IPS DF 6.9 (cell line): ENCODE results near the gene MTNR1B.

Source experiments
- DNase-seq: peaks from one replicate; pipeline ENCODE4 v3.0.0-alpha.2; 2013; ENCODE audit warnings: low read depth, low spot score
- H3K27ac ChIP-seq: one replicate; pipeline ENCODE4 v1.5.1; 2013; ENCODE audit warnings: low read length, control low read depth
- H3K27me3 ChIP-seq: 2 replicates; pipeline ENCODE4 v1.6.1; 2013; ENCODE audit warnings: mild to moderate bottlenecking, low read length; ENCODE audit not compliant: control insufficient read depth, insufficient read depth
- H3K36me3 ChIP-seq: 2 replicates; pipeline ENCODE4 v1.6.1; 2013; ENCODE audit warnings: low read length; ENCODE audit not compliant: control insufficient read depth, insufficient read depth
- H3K4me1 ChIP-seq: 2 replicates; pipeline ENCODE4 v1.6.1; 2013; ENCODE audit warnings: low read length; ENCODE audit not compliant: control insufficient read depth, insufficient read depth
- H3K4me3 ChIP-seq: 2 replicates; pipeline ENCODE4 v1.5.1; 2013; ENCODE audit warnings: mild to moderate bottlenecking, low read length
- H3K9me3 ChIP-seq: 2 replicates; pipeline ENCODE4 v1.6.1; 2013; ENCODE audit warnings: low read length, inconsistent platforms; ENCODE audit not compliant: control insufficient read depth, insufficient read depth
- WGBS: extraction: QIAGEN DNeasy Blood & Tissue Kit; methylation state at CpG from one replicate; pipeline ENCODE4 v1.1.7; 2013; ENCODE audit warnings: mixed read lengths, missing lambda C conversion rate; ENCODE audit not compliant: insufficient read length, insufficient coverage; 5-methylcytosine and 5-hydroxymethylcytosine counted together

The MTNR1B gene

GRCh38 chr11:92969634-92970347 is at the start of gene MTNR1B:
Gene MTNR1B (plus strand): TSS chr11:92969651. CDS start chr11:92969726, 75 bp downstream.
- no peak for DNase-seq

GRCh38 chr11:92920331-92920730 is 49.1 kb upstream of the MTNR1B start:
- WGBS, result no CpG with 5 or more reads among the region's 2 CpGs
- Histone ChIP-seq H3K27me3 (no peaks in the 10 kb centered on the region), H3K36me3 (no peaks in the 10 kb centered on the region), H3K27ac (no peak overlapping the region), H3K9me3 (peaks cover 1% of the 10 kb centered on the region; the same call in 1 of the 2 replicates), H3K4me1 (no peaks in the 10 kb centered on the region), H3K4me3 (no peak overlapping the region)
- no peak for DNase-seq

More at GRCh38 chr11:92969634-92970347, at the start of gene MTNR1B:
- no peaks in the 10 kb centered on the region for H3K9me3 ChIP-seq
- H3K4me1 ChIP-seq, result no peaks in the 10 kb centered on the region
- H3K27me3 ChIP-seq, result peaks cover 17% of the 10 kb centered on the region
- no peaks in the 10 kb centered on the region for H3K36me3 ChIP-seq
- H3K27ac ChIP-seq, result no peak within 1 kb of the TSS
- peak within 1 kb of the TSS; percentile 46; the same call in 1 of the 2 replicates for H3K4me3 ChIP-seq
- WGBS, result no CpG with 5 or more reads among the region's 58 CpGs

- H3K36me3 ChIP-seq, result no peaks in the 10 kb centered on the region
- DNase-seq, result no peak
- no CpG with 5 or more reads among the region's 1 CpG for WGBS
These were observed 46.7 kb upstream of the MTNR1B start for GRCh38 chr11:92922731-92923130.

GRCh38 chr11:92929246-92929645 is 40.2 kb upstream of the MTNR1B start:
- no peak overlapping the region for H3K27ac ChIP-seq
- H3K27me3 ChIP-seq, result no peaks in the 10 kb centered on the region
- no peaks in the 10 kb centered on the region for H3K36me3 ChIP-seq
- H3K9me3 ChIP-seq, result peaks cover 1% of the 10 kb centered on the region
- WGBS, result no CpG with 5 or more reads among the region's 3 CpGs
- no peak overlapping the region for H3K4me3 ChIP-seq
- no peak for DNase-seq
- H3K4me1 ChIP-seq, result no peaks in the 10 kb centered on the region

More at GRCh38 chr11:92922731-92923130, 46.7 kb upstream of the MTNR1B start:
- no peaks in the 10 kb centered on the region for H3K4me1 ChIP-seq
- H3K27ac ChIP-seq, result no peak overlapping the region
- no peaks in the 10 kb centered on the region for H3K27me3 ChIP-seq
- H3K9me3 ChIP-seq, result peaks cover 1% of the 10 kb centered on the region
- no peak overlapping the region for H3K4me3 ChIP-seq

- Histone ChIP-seq H3K4me1 (no peaks in the 10 kb centered on the region), H3K9me3 (peaks cover 1% of the 10 kb centered on the region), H3K27me3 (no peaks in the 10 kb centered on the region), H3K4me3 (no peak overlapping the region), H3K27ac (no peak overlapping the region), H3K36me3 (no peaks in the 10 kb centered on the region)
- DNase-seq, result no peak
- no CpG with 5 or more reads among the region's 11 CpGs for WGBS
These were observed 39.8 kb upstream of the MTNR1B start for GRCh38 chr11:92929653-92930052.

- Histone ChIP-seq H3K4me1 (no peaks in the 10 kb centered on the region), H3K9me3 (no peaks in the 10 kb centered on the region), H3K4me3 (no peak overlapping the region), H3K36me3 (no peaks in the 10 kb centered on the region), H3K27me3 (no peaks in the 10 kb centered on the region), H3K27ac (no peak overlapping the region)
- no CpG with 5 or more reads among the region's 3 CpGs for WGBS
- no peak for DNase-seq
These were observed 37.6 kb upstream of the MTNR1B start for GRCh38 chr11:92931746-92932422.

GRCh38 chr11:92939305-92939704 is 30.1 kb upstream of the MTNR1B start:
- H3K4me1 ChIP-seq, result 0 out of 2 replicates have a peak, but pooled peaks cover 1% of the 10 kb centered on the region

GRCh38 chr11:92941676-92942571 is 27.5 kb upstream of the MTNR1B start:
- no CpG with 5 or more reads among the region's 12 CpGs for WGBS
- Histone ChIP-seq H3K4me3 (no peak overlapping the region), H3K27ac (no peak overlapping the region), H3K36me3 (no peaks in the 10 kb centered on the region), H3K9me3 (no peaks in the 10 kb centered on the region), H3K4me1 (0 out of 2 replicates have a peak, but pooled peaks cover 1% of the 10 kb centered on the region), H3K27me3 (no peaks in the 10 kb centered on the region)
- DNase-seq, result no peak

More at GRCh38 chr11:92939305-92939704, 30.1 kb upstream of the MTNR1B start:
- no CpG with 5 or more reads among the region's 4 CpGs for WGBS
- Histone ChIP-seq H3K4me3 (no peak overlapping the region), H3K27me3 (no peaks in the 10 kb centered on the region), H3K36me3 (no peaks in the 10 kb centered on the region), H3K9me3 (no peaks in the 10 kb centered on the region), H3K27ac (no peak overlapping the region)
- DNase-seq, result no peak

GRCh38 chr11:92946707-92947106 is 22.7 kb upstream of the MTNR1B start:
- DNase-seq, result no peak
- Histone ChIP-seq H3K27me3 (no peaks in the 10 kb centered on the region), H3K4me3 (no peak overlapping the region), H3K36me3 (no peaks in the 10 kb centered on the region), H3K27ac (no peak overlapping the region), H3K9me3 (no peaks in the 10 kb centered on the region), H3K4me1 (0 out of 2 replicates have a peak, but pooled peaks cover under 1% of the 10 kb centered on the region)
- 100% methylated on average over 2 of the region's 3 CpGs for WGBS

GRCh38 chr11:92948116-92948515 is 21.3 kb upstream of the MTNR1B start:
- WGBS, result no CpG with 5 or more reads among the region's 5 CpGs
- H3K27ac ChIP-seq, result no peak overlapping the region
- H3K36me3 ChIP-seq, result no peaks in the 10 kb centered on the region
- H3K9me3 ChIP-seq, result no peaks in the 10 kb centered on the region
- H3K27me3 ChIP-seq, result no peaks in the 10 kb centered on the region
- no peak overlapping the region for H3K4me3 ChIP-seq
- DNase-seq, result no peak
- no peaks in the 10 kb centered on the region for H3K4me1 ChIP-seq
